OCI-LY1 (cell line): ENCODE data around the gene CRIM1.

Source experiments
- H2AFZ ChIP-seq: fragments of 200-600 bp; sonication (generic), shearing (Covaris generic); 2 replicates; pipeline ENCODE4 v1.6.0; 2014; ENCODE audit warnings: antibody characterized with exemption, mild to moderate bottlenecking, low read length
- H3F3A ChIP-seq: fragments of 200-600 bp; sonication (generic), shearing (Covaris generic); 2 replicates; pipeline ENCODE4 v1.6.0; 2014; ENCODE audit warnings: mild to moderate bottlenecking, antibody characterized with exemption, low read length, moderate library complexity; ENCODE audit not compliant: insufficient read depth
- H3K27ac ChIP-seq: fragments of 200-600 bp; sonication (generic); 2 replicates; pipeline ENCODE4 v1.5.1; 2014; ENCODE audit warnings: low read length, mixed run types, mild to moderate bottlenecking, low read depth; ENCODE audit not compliant: poor library complexity, severe bottlenecking
- H3K27me3 ChIP-seq: fragments of 200-600 bp; sonication (generic); 2 replicates; pipeline ENCODE4 v1.6.0; 2014; ENCODE audit warnings: antibody characterized with exemption, mild to moderate bottlenecking, low read length, moderate library complexity; ENCODE audit not compliant: insufficient read depth
- H3K36me3 ChIP-seq: fragments of 200-600 bp; sonication (generic); 2 replicates; pipeline ENCODE4 v1.6.1; 2014; ENCODE audit warnings: mild to moderate bottlenecking, antibody characterized with exemption, low read length, moderate library complexity, mixed read lengths; ENCODE audit not compliant: insufficient read depth
- H3K4me1 ChIP-seq: fragments of 200-600 bp; sonication (generic); 2 replicates; pipeline ENCODE4 v1.5.1; 2014; ENCODE audit warnings: mild to moderate bottlenecking, low read length, moderate library complexity; ENCODE audit not compliant: insufficient read depth, severe bottlenecking
- H3K4me2 ChIP-seq: fragments of 200-600 bp; sonication (generic), shearing (Covaris generic); 2 replicates; pipeline ENCODE4 v1.6.1; 2014; ENCODE audit warnings: low read length
- H3K4me3 ChIP-seq: fragments of 200-600 bp; sonication (generic); 2 replicates; pipeline ENCODE4 v1.5.1; 2014; ENCODE audit warnings: low read length, low read depth, mild to moderate bottlenecking, mixed read lengths; ENCODE audit not compliant: poor library complexity, severe bottlenecking
- H3K79me2 ChIP-seq: fragments of 200-600 bp; shearing (Covaris generic); 2 replicates; pipeline ENCODE4 v1.6.1; 2016; ENCODE audit warnings: mixed run types, low read length, mixed read lengths; ENCODE audit not compliant: insufficient read depth
- H3K9ac ChIP-seq: fragments of 200-600 bp; sonication (generic), shearing (Covaris generic); 2 replicates; pipeline ENCODE4 v1.6.1; 2014; ENCODE audit warnings: mild to moderate bottlenecking, low read length, mixed read lengths
- H3K9me2 ChIP-seq: fragments of 200-600 bp; sonication (generic), shearing (Covaris generic); 2 replicates; pipeline ENCODE4 v1.6.1; 2014; ENCODE audit warnings: low read depth, mild to moderate bottlenecking, low read length, mixed read lengths
- H3K9me3 ChIP-seq: fragments of 200-600 bp; shearing (Covaris generic); 2 replicates; pipeline ENCODE4 v1.6.1; 2014; ENCODE audit warnings: low read length, mixed read lengths
- H4K20me1 ChIP-seq: fragments of 200-600 bp; sonication (generic), shearing (Covaris generic); 2 replicates; pipeline ENCODE4 v1.6.0; 2016; ENCODE audit warnings: mild to moderate bottlenecking, low read length; ENCODE audit not compliant: insufficient read depth
- EZH2 ChIP-seq: fragments of 200-600 bp; sonication (generic), shearing (Covaris generic); IDR thresholded peaks from 2 replicates; pipeline ENCODE4 v1.8.0; 2017; ENCODE audit warnings: borderline replicate concordance, mixed run types, mild to moderate bottlenecking, antibody characterized with exemption, low read length, moderate library complexity, mixed read lengths
- TF ChIP-seq, protein P1 (sequence below): fragments of 200-600 bp; sonication (generic), shearing (Covaris generic); IDR thresholded peaks from 2 replicates; pipeline ENCODE4 v1.5.1; 2017; ENCODE audit warnings: mild to moderate bottlenecking, antibody characterized with exemption, low read length, moderate library complexity, mixed read lengths

Gene CRIM1

DNA sequence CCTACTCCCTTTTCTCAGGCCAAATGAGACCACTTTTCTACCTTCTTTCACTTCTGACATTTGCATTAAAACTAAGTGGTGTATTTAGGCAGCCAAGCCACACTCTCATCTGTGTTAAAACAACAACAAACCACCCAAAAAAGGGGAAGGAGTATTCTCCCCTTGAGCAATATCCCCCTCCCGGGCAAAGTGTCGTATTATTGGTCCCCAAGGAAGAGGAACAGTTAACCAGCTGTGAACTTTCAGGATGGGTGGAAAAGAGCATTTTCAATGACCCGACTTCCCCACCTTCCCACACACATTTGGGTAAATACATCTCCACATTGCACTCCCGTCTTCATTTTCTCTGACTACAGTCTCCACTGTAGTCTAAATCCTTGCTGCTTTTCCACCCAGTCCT is 198.1 kb downstream of the CRIM1 start:
- Histone ChIP-seq H3K9me2 (no peaks in the 10 kb centered on the region), H3K4me3 (no peak overlapping the region), H3K36me3 (peaks cover 47% of the 10 kb centered on the region), H3K4me1 (no peaks in the 10 kb centered on the region), H3K27ac (no peak overlapping the region), H3K79me2 (no peaks in the 10 kb centered on the region), H2AFZ (no peak overlapping the region), H4K20me1 (no peaks in the 10 kb centered on the region), H3F3A (no peaks in the 10 kb centered on the region), H3K4me2 (no peak overlapping the region), H3K27me3 (no peaks in the 10 kb centered on the region), H3K9ac (no peak overlapping the region), H3K9me3 (no peaks in the 10 kb centered on the region)
- TF ChIP-seq EZH2, result no peak
- TF ChIP-seq, protein P1, sequence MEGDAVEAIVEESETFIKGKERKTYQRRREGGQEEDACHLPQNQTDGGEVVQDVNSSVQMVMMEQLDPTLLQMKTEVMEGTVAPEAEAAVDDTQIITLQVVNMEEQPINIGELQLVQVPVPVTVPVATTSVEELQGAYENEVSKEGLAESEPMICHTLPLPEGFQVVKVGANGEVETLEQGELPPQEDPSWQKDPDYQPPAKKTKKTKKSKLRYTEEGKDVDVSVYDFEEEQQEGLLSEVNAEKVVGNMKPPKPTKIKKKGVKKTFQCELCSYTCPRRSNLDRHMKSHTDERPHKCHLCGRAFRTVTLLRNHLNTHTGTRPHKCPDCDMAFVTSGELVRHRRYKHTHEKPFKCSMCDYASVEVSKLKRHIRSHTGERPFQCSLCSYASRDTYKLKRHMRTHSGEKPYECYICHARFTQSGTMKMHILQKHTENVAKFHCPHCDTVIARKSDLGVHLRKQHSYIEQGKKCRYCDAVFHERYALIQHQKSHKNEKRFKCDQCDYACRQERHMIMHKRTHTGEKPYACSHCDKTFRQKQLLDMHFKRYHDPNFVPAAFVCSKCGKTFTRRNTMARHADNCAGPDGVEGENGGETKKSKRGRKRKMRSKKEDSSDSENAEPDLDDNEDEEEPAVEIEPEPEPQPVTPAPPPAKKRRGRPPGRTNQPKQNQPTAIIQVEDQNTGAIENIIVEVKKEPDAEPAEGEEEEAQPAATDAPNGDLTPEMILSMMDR, result no peak

DNA sequence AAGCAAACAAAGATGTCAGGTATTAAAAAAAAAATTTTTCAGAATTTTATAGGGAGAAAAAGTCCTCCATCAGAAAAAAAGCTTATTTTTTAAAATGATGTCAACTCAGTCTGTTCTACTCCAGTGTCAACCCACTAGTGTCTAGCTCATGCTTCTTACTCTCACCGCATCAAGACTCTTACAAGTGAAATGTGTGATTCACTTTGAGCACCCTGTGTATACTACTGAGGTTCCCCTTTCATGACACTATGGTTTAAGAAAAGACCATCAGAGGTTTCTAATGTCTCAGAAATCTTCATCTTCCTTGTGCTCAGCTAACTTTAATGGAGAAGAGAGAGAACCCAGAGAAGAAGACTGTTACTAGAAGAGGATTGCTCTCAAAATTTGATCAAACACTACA is 199.0 kb downstream of the CRIM1 start:
- H3K9ac ChIP-seq, result no peak overlapping the region
- no peaks in the 10 kb centered on the region for H3K27me3 ChIP-seq
- no peak overlapping the region for H2AFZ ChIP-seq
- H3K36me3 ChIP-seq, result peaks cover 45% of the 10 kb centered on the region
- no peaks in the 10 kb centered on the region for H4K20me1 ChIP-seq
- H3K27ac ChIP-seq, result no peak overlapping the region
- no peaks in the 10 kb centered on the region for H3F3A ChIP-seq
- TF ChIP-seq EZH2, result no peak
- TF ChIP-seq, protein P1, result no peak
- no peaks in the 10 kb centered on the region for H3K9me3 ChIP-seq
- no peak overlapping the region for H3K4me2 ChIP-seq
- H3K4me1 ChIP-seq, result no peaks in the 10 kb centered on the region
- H3K4me3 ChIP-seq, result no peak overlapping the region
- H3K79me2 ChIP-seq, result no peaks in the 10 kb centered on the region
- no peaks in the 10 kb centered on the region for H3K9me2 ChIP-seq

DNA sequence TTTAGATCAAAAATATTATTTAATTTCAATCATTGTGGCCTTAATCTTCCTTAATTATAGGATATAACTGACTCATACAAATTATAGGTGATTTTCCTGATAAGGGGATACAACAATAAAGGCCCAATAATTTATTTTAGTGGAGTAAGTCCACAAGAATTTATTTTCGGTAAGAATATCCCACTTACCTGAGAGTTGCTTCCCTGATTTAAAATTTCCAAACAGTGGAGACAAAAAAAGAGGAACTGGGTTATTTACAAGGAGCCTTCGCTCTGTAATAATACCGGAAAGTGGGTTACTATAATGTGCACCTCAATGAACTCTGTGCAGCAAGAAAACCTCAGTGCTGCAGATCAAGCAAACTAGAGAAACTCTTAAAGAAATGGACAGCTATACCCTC is 200.2 kb downstream of the CRIM1 start:
- Histone ChIP-seq H3K9ac (no peak overlapping the region), H4K20me1 (no peaks in the 10 kb centered on the region), H3K9me3 (no peaks in the 10 kb centered on the region), H3K9me2 (no peaks in the 10 kb centered on the region), H2AFZ (no peak overlapping the region), H3K4me3 (no peak overlapping the region), H3K79me2 (no peaks in the 10 kb centered on the region), H3F3A (no peaks in the 10 kb centered on the region), H3K4me1 (no peaks in the 10 kb centered on the region), H3K4me2 (no peak overlapping the region), H3K27ac (no peak overlapping the region), H3K36me3 (peaks cover 41% of the 10 kb centered on the region), H3K27me3 (no peaks in the 10 kb centered on the region)
- TF ChIP-seq EZH2, result no peak
- TF ChIP-seq, protein P1, result no peak
